Activated CD4-positive, alpha-beta T cell treated with anti-CD3 and anti-CD28 coated beads, Interleukin-2, amount 50 U/mL, for 16 hours (primary cell): ENCODE data around the gene PET100.

Source experiments
- DNase-seq: peaks from one replicate; pipeline ENCODE4 v3.0.0-alpha.2; 2020

The PET100 gene

DNA sequence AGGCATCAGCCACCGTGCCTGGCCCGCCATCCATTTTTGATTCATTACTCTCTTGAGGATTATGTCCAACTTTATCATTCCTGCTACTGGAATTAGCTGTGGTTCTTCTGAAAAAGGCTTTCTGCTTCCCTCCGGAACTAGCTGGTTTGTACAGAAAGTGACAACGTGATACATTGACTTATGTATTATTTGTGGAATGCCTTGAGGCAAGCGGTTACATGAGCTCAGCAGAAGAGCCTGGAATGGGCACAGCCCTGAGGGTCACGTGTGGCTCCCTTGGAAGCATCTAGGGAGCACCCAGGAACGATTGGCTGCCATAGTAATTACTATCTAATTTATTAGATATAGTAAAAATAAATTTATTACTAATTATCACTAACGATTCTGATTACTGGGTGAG lies 24.8 kb downstream of the PET100 start:
- DNase-seq, result no peak

DNA sequence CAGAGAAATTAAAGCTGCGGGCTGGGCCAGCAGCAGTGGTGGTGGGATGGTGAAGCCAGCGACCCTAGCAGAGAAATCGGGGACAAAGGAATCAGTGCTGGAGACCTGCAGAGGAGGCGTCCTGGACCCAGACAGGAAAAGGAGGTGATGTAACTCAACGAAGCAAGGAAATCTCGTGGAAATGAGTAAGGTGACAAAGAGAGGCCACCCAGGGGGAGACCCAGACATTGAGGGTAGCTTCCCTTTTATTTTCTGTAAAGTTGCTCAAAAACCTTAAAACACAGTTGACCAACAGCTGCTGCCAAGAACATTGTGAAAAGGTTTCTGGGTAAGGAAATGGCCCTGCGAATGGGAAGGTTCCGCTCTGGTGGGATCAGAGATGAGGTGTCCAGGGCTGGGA lies 26.0 kb downstream of the PET100 start:
- no peak for DNase-seq

DNA sequence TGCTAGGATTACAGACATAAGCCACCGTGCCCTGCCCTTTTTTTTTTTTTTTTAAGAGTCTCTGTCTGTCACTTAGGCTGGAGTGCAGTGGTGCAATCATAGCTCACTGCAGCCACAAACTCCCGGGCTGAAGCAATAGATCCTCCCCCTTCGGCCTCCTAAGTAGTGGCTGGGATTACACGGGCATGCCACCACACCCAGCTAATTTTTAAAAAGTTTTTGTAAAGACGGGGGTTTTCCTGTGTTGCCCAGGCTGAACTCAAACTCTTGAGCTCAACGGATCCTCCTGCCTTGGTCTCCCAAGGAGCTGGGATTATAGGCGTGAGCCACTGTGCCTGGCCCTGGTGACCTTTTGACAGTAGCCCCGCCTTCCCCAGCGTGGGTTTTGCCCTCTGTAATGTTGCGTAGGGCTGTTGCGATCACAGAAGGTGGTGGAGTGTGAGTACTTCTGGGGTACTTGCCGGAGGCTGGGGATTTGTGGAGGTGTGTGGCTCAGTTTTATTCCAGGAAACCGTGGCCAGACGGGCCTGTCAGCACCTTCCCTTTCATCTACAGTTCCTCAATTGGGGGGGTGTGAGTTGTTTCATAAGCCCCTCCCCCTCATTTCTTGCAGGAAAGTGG lies 27.6 kb downstream of the PET100 start:
- no peak for DNase-seq

DNA sequence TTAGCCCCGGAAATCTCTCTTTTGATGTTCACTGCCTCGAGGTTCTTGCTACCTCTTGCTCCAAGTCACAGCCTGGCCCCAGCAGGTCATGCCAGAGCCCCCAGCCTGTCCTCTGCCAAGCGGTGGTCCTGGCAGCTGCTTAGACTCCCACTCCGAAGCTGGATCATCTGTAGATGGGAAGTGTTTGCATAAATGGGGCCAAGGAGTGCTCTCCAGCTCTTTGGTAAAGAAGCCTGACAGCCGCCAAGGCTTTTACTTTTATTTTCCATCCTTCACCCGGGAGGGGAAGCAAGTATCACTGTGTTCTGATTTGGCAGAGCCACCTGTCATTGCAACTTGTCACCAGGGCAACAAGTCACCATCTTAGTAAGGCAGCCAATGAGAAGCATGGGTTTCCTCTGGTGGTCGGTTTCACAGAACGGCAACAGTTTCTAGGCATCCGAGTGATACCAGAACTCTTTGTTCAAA lies 28.7 kb downstream of the PET100 start:
- peak; percentile 68 for DNase-seq

DNA sequence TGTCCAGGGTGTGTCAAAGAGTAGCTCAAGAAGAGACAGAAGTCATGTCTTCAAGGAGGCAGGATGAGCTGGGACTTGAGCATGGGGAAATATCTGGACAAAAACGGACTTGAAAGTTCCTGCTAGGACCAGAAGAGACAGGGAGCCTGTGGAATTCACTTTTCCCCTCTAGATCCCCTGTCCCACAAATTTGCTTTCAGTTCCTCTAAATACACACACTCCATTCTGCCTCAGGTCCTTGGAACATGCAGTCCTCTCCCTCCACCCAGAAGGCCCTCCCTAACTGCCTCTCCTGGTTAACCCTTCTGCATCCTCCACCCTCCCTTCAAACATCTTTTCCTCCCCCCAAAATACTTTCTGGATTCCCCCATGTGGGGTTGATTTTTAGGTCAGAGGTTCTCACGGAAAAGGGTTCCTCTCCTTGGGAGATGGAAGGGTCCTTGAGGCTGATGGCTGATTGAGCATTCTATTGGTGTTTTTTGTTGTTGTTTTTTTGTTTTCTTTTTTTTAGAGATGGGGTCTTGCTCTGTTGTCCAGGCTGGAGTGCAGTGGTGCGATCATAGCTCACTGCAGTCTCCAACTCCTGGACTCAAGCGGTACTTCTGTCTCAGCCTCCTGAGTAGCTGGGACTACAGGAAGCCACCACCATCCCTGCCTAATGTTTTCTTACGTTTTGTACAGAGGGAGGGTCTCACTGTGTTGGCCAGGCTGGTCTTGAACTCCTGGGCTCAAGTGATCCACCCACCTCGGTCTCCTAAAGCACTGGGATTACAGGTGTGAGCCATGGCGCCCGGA lies 32.3 kb downstream of the PET100 start:
- DNase-seq, result no peak

DNA sequence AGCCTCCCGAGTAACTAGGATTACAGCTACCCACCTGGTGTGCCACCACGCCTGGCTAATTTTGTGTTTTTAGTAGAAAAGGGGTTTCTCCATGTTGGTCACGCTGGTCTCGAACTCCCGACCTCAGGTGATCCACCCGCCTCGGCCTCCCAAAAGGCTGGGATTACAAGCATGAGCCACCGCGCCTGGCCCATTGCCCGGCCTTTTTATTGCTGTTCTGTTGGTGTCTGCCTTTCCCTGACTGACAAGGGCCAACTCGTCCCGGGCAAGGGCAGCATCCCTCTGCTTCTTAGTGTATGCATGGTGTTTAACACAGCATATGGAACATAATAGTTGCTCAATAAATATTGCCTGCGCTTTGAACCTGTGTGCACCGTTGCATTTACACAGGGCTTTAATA lies 33.1 kb downstream of the PET100 start:
- no peak for DNase-seq

DNA sequence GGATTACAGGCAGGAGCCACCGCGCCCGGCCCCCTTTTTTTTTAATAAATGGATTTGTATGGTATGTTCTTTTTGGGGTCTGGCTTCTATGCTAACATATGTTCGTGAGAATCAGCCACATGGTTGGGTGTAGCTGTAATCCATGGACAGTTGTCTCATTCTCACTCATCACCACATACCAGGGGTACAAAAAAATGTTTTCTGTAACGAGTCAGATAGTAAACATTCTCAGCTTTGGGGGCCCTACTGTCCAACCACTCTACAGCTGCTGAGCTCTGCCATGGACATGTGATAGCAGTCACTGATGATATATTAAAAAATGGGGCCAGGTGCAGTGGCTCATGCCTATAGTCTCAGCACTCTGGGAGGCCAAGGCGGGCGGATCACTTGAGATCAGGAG lies 34.1 kb downstream of the PET100 start:
- no peak for DNase-seq

DNA sequence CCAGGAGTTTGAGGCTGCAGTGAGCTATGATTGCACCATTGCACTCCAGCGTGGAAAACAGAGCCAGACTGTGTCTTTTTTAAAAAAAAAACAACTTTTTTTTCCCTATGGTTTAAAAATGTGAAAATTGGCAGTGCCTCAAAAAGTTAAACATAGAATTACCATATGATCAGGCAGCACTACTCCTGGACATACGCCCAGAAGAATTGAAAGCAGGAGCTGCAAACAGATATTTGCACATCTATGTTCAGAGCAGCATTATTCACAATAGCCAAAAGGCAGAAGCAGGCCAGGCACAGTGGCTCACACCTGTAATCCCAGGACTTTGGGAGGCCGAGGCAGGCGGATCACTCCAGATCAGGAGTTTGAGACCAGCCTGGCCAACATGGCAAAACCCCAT lies 35.5 kb downstream of the PET100 start:
- DNase-seq, result no peak

DNA sequence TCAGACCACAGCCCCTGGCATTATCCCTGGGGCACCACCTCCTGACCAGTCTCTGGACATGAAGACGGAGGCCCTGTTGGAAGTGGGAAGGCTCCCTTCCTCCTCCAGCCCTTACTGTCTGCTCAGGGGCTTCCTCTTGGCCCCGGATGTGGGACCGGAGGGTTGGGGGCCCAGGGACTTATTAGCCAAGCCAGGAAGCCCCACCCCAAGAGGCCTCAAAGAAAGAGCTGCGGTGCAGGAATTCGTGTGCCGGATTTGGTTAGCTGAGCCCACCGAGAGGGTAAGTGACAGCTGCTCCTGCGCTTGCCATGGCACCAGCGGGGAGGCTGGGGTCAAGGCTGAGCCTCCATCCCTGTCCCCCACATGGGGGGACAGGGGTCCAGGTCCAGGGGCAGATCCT lies 39.2 kb downstream of the PET100 start, which contains the start of gene RETN:
RETN (plus strand) TSS at position 208 of the 400 bp plus-strand sequence. CDS start 278 bp downstream, outside the sequence.
- DNase-seq, result no peak

DNA sequence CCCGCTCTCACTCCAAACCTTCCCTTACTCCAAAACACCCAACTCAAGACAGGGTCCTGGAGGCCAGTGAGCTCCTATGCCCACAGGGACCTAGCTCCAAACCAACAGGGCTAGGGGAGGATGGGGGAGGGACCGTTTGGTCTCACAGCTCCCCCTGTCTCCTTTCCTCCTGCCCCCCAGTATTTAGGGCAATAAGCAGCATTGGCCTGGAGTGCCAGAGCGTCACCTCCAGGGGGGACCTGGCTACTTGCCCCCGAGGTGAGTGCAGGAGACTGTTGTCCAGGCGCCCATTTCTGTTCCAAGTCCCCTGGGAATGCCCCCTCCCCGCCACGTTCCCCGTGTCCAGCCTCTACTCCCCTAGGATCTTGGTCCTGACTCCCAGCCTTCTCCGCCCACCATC lies 40.0 kb downstream of the PET100 start:
- no peak for DNase-seq

DNA sequence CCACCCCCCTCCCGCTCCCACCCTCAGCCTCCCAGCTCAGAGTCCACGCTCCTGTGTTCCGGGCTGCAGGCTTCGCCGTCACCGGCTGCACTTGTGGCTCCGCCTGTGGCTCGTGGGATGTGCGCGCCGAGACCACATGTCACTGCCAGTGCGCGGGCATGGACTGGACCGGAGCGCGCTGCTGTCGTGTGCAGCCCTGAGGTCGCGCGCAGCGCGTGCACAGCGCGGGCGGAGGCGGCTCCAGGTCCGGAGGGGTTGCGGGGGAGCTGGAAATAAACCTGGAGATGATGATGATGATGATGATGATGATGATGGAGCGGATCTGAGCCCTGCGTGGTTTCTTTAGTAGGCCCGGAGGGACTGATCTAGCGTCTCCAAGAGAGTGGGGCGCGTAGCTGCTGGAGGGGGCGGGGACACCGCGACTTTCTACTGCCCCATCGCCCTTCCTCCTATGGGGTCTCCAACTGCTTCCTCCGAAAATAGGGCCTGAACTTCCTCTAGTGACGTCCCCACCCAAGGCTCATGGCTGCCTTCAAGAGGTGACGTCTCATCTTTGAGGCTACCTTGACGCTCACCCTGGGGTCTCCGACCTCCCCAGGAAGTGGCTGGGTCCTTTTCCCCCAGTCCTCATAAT lies 40.7 kb downstream of the PET100 start:
- no peak for DNase-seq

DNA sequence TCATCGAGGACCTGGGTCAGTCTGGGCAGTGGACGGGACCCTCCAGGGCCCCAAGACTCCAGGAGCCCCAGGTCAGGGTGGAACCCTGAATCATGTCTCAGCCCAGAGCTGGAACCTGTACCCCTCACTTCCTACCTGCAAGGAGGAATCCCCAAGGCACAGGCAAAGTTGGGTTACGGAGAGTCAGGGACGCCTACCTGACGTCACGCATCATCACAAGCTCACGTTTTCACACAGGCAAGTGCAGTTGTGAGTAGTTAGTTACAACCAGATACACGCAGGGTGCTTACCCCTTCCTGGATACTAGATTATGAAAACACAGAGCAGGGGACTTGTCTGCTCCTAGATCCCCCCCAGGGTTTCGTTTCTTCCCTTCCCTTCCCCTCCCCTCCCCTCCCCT lies 41.2 kb downstream of the PET100 start:
- no peak for DNase-seq

DNA sequence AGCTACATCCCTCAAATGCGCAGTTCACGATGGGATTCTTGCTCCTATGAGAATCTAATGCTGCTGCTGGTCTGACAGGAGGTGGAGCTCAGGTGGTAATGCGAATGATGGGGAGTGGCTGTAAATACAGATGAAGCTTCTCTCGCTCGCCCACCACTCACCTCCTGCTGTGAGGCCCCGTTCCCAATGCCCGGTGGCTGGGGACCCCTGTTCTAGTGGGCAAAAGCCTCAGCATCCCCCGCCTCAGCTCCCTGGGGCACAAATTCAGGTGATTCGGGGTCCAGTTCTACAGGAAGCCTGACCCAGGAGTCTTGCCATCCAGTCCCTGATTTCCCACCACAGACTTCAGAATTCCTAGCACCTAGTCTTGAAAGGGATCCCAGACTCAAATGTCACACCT lies 42.9 kb downstream of the PET100 start:
- DNase-seq, result no peak

DNA sequence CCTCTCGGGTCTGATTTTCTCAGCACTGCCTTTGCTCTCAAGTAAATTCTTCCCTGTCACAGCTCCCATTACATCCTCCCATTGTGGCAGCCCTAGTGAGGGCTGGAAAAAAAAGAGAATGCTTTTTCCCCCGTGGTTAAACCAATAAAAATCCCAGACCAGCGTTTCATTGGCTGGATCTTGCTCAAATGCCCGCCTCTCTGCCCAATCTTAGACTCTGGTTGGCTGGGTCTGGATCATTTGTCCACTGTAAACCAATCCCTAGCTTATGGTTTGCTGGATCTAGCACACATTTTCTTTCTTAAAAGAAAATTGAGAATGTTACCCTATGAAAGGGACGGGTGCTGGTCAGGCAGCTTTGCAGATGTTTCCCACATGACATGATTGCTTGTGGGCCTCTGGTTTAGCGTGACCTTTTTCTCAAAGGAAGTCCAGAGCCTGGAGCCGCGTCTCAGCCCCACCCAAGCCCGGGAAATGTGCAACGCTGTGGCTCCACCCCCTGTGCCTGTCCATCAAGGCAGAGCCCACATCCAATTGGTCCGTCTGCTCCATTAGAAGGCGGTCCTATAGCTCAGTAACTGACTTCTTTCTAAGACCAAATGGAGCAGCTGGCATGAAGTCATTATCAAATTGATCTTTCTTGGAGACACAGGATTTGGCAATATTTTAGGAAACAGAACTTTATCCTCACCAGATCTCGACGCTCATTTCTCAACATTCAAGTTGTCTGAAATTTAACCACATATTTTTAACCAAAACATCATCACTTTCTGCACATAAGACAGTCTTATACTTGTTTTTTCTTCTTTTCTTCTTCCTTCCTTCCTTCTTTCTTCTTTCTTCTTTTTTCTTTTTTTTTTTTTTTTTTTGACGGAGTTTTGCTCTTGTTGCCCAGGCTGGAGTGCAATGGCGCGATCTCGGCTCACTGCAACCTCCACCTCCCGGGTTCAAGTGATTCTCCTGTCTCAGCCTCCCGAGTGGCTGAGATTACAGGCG lies 44.7 kb downstream of the PET100 start:
- DNase-seq, result peak; percentile 33

DNA sequence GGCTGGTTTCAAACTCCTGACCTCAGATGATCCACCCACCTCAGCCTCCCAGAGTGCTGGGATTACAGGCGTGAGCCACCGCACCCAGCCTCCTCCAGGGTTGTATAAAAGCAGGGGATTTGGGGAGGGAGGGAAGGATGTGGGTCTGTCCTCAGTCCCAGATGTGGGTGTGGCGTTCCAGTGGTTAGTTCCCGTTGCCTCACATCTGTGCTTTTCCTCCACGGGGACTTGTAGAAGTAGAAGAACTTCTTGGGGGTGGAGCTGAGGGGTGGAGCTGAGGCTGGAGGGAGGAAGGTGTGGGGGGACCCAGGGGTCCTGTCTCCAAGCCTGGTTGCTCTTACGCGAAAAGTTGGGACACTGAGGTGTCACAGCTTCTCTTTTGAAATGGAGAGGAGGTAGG lies 46.8 kb downstream of the PET100 start:
- no peak for DNase-seq

DNA sequence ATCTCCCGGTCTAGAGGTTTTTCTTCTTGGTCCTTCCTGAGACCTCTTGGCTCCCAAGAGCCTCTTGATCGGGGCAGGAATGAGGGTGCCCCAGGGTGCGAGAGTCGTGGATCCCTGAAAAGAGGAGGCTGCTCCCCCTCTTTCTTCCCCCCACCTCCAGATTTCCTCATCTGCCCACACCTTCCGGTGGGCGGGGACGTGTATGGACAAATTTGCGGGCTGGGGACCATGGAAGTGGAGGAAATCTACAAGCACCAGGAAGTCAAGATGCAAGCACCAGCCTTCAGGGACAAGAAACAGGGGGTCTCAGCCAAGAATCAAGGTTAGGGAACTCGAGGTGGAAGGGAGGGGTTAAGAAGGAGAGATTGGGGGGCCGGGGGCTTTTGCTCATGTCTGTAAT lies 47.3 kb downstream of the PET100 start, which contains the start of gene MCEMP1:
MCEMP1 (plus strand) TSS at position 237 of the 400 bp plus-strand sequence; CDS start at position 268, 31 bp downstream.
- DNase-seq, result no peak

DNA sequence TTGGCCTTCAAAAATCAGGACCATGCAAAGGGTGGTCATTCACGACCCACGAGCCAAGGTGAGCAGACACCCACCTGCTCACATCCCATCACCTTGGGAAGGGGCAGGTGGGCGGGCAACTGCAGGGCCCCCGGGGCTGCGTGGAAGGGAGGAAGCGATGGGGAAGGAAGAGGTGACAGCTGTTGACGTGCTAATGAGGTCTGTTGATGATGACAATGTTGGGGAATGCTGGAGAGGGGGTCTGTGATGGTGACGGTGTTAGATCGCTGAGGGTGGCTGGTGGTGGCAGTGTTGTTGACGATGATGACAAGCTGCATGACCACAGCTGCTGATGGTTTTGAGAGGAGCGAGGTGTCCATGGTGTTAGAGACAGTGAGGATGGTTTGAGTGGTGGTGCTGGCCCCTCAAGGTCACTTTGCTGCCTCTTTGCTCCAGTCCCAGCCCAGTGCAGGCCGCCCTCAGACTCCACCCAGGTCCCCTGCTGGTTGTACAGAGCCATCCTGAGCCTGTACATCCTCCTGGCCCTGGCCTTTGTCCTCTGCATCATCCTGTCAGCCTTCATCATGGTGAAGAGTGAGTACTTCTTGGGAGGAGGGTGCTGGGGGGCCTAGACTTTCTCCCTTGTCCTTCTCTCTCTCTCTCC lies 48.2 kb downstream of the PET100 start:
- no peak for DNase-seq

DNA sequence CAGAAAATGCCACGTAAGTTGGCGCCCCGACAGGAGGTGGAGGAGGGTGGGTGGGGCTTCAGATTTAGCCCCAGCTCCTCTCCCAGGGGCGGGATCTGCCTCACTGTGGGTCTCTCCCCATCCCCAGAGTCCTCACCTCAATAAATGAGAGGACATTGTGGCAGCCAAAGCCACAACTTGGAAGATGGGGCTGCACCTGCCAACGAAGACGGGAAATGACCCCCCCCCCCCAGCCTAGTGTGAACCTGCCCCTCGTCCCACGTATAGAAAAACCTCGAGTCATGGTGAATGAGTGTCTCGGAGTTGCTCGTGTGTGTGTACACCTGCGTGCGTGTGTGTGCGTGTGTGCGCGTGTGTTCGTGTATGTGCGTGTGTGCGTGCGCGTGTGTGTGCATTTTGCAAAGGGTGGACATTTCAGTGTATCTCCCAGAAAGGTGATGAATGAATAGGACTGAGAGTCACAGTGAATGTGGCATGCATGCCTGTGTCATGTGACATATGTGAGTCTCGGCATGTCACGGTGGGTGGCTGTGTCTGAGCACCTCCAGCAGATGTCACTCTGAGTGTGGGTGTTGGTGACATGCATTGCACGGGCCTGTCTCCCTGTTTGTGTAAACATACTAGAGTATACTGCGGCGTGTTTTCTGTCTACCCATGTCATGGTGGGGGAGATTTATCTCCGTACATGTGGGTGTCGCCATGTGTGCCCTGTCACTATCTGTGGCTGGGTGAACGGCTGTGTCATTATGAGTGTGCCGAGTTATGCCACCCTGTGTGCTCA lies 49.6 kb downstream of the PET100 start:
- DNase-seq, result peak; percentile 68

DNA sequence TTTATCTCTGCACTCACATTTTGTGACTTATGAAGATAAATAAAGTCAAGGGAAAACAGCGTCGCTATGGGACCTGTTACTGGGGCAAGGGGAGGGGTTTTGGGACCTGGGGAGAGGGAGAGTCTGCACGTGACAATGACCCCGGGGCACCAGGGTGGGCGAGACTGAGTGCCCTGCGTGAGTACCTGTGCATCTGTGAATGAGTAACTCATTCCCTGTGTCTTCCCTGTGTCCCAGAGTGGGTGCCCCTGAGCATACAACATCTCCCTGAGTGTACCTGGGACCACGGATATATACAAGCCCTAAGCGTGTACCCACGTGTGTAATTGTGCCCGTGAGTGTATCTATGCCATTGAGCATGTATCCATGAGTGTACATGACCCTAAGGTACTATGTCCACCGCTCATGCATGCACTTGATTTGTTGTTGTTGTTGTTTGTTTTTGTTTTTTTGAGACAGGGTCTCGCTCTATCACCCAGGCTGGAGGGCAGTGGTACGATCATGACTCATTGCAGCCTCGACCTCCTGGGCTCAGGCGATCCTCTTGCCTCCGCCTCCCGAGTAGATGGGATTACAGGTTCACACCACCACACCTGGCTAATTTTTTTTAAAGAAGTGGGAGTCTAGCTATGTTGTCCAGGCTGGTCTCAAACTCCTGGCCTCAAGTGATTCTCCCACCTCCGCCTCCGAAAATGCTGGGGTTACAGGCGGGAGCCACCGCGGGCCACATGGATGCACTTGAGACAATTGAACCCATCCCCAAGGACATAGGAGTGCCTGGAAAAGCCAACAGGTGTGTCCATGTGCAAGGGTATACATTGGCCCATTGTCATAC lies 50.4 kb downstream of the PET100 start:
- no peak for DNase-seq
